Type B pancreatic cell (in vitro differentiated cells): ENCODE measurements around the gene ILRUN. TPM values are rescaled to one million over a fixed set of nuclear protein-coding genes. Genes with fewer than 3 reads are reported as not detected.

Source experiments
- DNase-seq: peaks from one replicate; pipeline ENCODE4 v3.0.0; 2021; ENCODE audit warnings: mixed read lengths; ENCODE audit not compliant: unreplicated experiment; ENCODE audit errors: extremely low spot score
- H3K27ac Mint-ChIP-seq: 2 replicates; pipeline ENCODE4 v1.8.0; 2021; ENCODE audit warnings: mild to moderate bottlenecking, mixed read lengths
- H3K27me3 Mint-ChIP-seq: 2 replicates; pipeline ENCODE4 v1.8.0; 2021; ENCODE audit warnings: mixed read lengths
- H3K36me3 Mint-ChIP-seq: 2 replicates; pipeline ENCODE4 v1.8.0; 2021; ENCODE audit warnings: mixed read lengths
- H3K4me1 Mint-ChIP-seq: one replicate; pipeline ENCODE4 v1.8.0; 2021; ENCODE audit warnings: mixed read lengths; ENCODE audit not compliant: unreplicated experiment
- H3K4me3 Mint-ChIP-seq: 2 replicates; pipeline ENCODE4 v1.8.0; 2021; ENCODE audit warnings: mild to moderate bottlenecking, mixed read lengths
- H3K9me3 Mint-ChIP-seq: 2 replicates; pipeline ENCODE4 v1.8.0; 2021; ENCODE audit warnings: mixed read lengths
- total RNA-seq: library from RNA; stranded (reverse); gene quantifications from 2 replicates; pipeline ENCODE4 v1.2.1, GENCODE V29; 2021; ENCODE audit warnings: low replicate concordance
- TF ChIP-seq, protein P1 (sequence below): fragments of 200-600 bp; sonication (generic); conservative IDR thresholded peaks from 2 replicates; pipeline ENCODE4 v1.5.0; 2021; ENCODE audit warnings: antibody characterized with exemption, mild to moderate bottlenecking

The ILRUN gene
- total RNA-seq, 1 donor from 2014 or later: 60.3 TPM

DNA sequence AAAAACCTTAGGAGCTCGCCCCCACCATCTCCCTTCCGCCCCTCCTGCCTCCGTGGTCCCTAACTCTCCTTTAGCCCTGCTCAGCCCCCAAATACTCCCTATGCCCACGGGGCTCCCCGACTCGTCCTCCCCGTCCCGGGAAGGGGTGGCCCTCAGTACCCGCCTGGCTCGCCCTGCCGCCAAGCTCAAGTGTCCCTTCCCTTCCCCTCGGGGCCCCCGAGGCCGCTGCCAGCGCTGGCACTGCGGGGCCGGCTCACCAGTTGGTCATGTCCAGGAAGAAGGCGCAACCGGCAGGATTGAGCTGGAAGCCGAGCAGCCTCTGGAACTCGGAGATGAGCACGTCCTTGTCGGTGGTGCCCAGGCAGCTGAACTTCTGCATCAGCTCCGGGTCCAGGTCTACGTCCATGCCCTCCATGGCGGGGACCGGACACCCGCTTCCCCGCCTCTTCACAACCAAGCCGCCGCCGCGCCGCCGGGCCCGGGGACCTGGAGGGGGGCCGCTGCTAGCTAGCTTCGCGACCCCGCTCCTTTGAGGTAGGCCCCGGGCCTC is 303 bp downstream of the ILRUN start:
- peaks cover 31% of the 10 kb centered on the region for H3K4me1 Mint-ChIP-seq
- DNase-seq: no peak
- TF ChIP-seq, protein P1, sequence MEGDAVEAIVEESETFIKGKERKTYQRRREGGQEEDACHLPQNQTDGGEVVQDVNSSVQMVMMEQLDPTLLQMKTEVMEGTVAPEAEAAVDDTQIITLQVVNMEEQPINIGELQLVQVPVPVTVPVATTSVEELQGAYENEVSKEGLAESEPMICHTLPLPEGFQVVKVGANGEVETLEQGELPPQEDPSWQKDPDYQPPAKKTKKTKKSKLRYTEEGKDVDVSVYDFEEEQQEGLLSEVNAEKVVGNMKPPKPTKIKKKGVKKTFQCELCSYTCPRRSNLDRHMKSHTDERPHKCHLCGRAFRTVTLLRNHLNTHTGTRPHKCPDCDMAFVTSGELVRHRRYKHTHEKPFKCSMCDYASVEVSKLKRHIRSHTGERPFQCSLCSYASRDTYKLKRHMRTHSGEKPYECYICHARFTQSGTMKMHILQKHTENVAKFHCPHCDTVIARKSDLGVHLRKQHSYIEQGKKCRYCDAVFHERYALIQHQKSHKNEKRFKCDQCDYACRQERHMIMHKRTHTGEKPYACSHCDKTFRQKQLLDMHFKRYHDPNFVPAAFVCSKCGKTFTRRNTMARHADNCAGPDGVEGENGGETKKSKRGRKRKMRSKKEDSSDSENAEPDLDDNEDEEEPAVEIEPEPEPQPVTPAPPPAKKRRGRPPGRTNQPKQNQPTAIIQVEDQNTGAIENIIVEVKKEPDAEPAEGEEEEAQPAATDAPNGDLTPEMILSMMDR: no peak

DNA sequence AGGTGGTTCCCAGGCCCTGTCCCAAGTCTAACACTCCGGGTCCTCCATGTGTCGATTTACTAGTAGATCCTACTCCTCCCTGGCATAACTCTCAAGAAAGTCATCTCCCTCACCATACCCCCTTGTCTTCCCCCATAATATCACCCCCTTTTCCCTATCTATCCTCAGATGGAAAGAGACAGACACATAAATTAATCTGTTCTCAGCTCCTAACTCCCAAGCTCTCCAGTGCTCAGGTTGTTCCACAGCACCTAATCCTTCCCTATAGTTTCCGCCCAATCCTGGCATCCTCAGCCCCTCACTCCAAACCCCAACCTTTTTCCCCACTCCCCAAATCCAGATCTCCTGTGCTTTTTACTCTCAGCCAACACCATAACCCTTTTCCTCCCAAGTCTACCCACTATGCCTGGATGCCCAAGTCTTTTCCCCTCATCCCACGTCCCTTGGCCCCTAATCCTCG is 808 bp downstream of the ILRUN start:
- Mint-ChIP-seq H3K27ac (peak overlapping the region; percentile 97), H3K9me3 (no peaks in the 10 kb centered on the region), H3K4me1 (peaks cover 31% of the 10 kb centered on the region), H3K27me3 (no peaks in the 10 kb centered on the region), H3K36me3 (peaks cover 7% of the 10 kb centered on the region), H3K4me3 (peak overlapping the region; percentile 99)
- TF ChIP-seq, protein P1: no peak
- DNase-seq: no peak

More for the DNA sequence above, 303 bp downstream of the ILRUN start:
- Mint-ChIP-seq H3K9me3 (no peaks in the 10 kb centered on the region), H3K27me3 (no peaks in the 10 kb centered on the region), H3K4me3 (peak overlapping the region; percentile 99), H3K27ac (peak overlapping the region; percentile 97), H3K36me3 (peaks cover 7% of the 10 kb centered on the region)

GRCh38 chr6:34692280-34692679 is 4.3 kb downstream of the ILRUN start:
- DNase-seq: no peak
- Mint-ChIP-seq H3K9me3 (no peaks in the 10 kb centered on the region), H3K4me3 (no peak overlapping the region), H3K27me3 (no peaks in the 10 kb centered on the region), H3K4me1 (peaks cover 35% of the 10 kb centered on the region), H3K27ac (no peak overlapping the region), H3K36me3 (peaks cover 16% of the 10 kb centered on the region)
- TF ChIP-seq, protein P1: no peak

- DNase-seq: no peak
- Mint-ChIP-seq H3K4me1 (peaks cover 23% of the 10 kb centered on the region), H3K4me3 (no peak overlapping the region), H3K27me3 (no peaks in the 10 kb centered on the region), H3K9me3 (no peaks in the 10 kb centered on the region), H3K36me3 (peaks cover 13% of the 10 kb centered on the region), H3K27ac (no peak overlapping the region)
- TF ChIP-seq, protein P1: no peak
These were observed 6.8 kb downstream of the ILRUN start for GRCh38 chr6:34689742-34690141.

DNA sequence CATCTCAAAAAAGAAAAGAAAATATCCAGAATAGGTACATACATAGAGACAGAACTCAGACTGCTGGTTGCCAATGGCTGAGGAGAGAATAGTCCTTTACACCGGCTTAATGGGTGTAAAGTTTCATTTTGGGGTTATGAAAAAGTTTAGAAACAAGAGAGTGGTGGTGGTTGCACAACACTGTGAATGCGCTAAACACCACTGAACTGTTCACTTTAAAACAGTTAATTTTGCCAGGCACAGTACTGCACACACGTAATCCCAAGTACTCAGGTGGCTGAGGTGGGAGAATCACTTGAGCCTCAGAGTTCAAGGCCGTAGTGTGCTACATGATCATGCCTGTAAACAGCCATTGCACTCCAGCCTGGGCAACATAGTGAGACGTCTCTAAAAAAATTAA is 7.6 kb downstream of the ILRUN start:
- peaks cover 24% of the 10 kb centered on the region for H3K4me1 Mint-ChIP-seq
- H3K27me3 Mint-ChIP-seq: no peaks in the 10 kb centered on the region
- H3K27ac Mint-ChIP-seq: no peak overlapping the region
- DNase-seq: no peak
- no peak overlapping the region for H3K4me3 Mint-ChIP-seq
- H3K36me3 Mint-ChIP-seq: peaks cover 13% of the 10 kb centered on the region
- TF ChIP-seq, protein P1: no peak
- no peaks in the 10 kb centered on the region for H3K9me3 Mint-ChIP-seq
